H9 (cell line): ENCODE results near the gene WSCD2. TPM values are rescaled to one million over a fixed set of nuclear protein-coding genes. Genes with fewer than 3 reads are reported as not detected.

Source experiments
- DNase-seq: peaks from one replicate; pipeline ENCODE4 v3.0.0-alpha.2; 2017
- H2AFZ ChIP-seq: one replicate; pipeline ENCODE4 v1.6.1; 2013; ENCODE audit warnings: mild to moderate bottlenecking, low read length, control low read depth, moderate library complexity
- H2AK5ac ChIP-seq: 2 replicates; pipeline ENCODE4 v1.6.1; 2013; ENCODE audit warnings: low read length, control low read depth, mixed read lengths; ENCODE audit not compliant: insufficient read length
- H2BK120ac ChIP-seq: one replicate; pipeline ENCODE4 v1.6.1; 2013; ENCODE audit warnings: low read depth, mild to moderate bottlenecking, low read length, control low read depth, inconsistent platforms; ENCODE audit not compliant: poor library complexity, severe bottlenecking
- H2BK12ac ChIP-seq: 2 replicates; pipeline ENCODE4 v1.6.1; 2013; ENCODE audit warnings: low read length, control low read depth, mixed read lengths, low read depth; ENCODE audit not compliant: insufficient read length
- H2BK15ac ChIP-seq: 2 replicates; pipeline ENCODE4 v1.6.1; 2013; ENCODE audit warnings: low read depth, low read length, control low read depth
- H2BK20ac ChIP-seq: one replicate; pipeline ENCODE4 v1.6.1; 2013; ENCODE audit warnings: low read depth, mild to moderate bottlenecking, low read length, control low read depth, inconsistent platforms; ENCODE audit not compliant: poor library complexity, severe bottlenecking
- H2BK5ac ChIP-seq: 2 replicates; pipeline ENCODE4 v1.6.1; 2013; ENCODE audit warnings: low read length, control low read depth, mixed read lengths; ENCODE audit not compliant: insufficient read length
- H3K14ac ChIP-seq: 2 replicates; pipeline ENCODE4 v1.6.1; 2013; ENCODE audit warnings: low read length, control low read depth; ENCODE audit not compliant: insufficient read depth
- H3K18ac ChIP-seq: 2 replicates; pipeline ENCODE4 v1.6.1; 2013; ENCODE audit warnings: low read depth, mild to moderate bottlenecking, mixed read lengths, low read length, control low read depth; ENCODE audit not compliant: insufficient read length
- H3K23ac ChIP-seq: 2 replicates; pipeline ENCODE4 v1.6.1; 2013; ENCODE audit warnings: low read length, control low read depth, mixed read lengths, low read depth; ENCODE audit not compliant: insufficient read length
- H3K23me2 ChIP-seq: 2 replicates; pipeline ENCODE4 v1.6.1; 2013; ENCODE audit warnings: low read depth, mild to moderate bottlenecking, mixed read lengths, low read length, control low read depth; ENCODE audit not compliant: insufficient read length, poor library complexity, severe bottlenecking
- H3K27ac ChIP-seq: 2 replicates; pipeline ENCODE4 v1.5.1; 2013; ENCODE audit warnings: low read length, control low read depth, mixed read lengths, low read depth; ENCODE audit not compliant: insufficient read length
- H3K27me3 ChIP-seq: 2 replicates; pipeline ENCODE4 v1.6.1; 2013; ENCODE audit warnings: low read length, control low read depth, inconsistent platforms; ENCODE audit not compliant: insufficient read depth
- H3K4ac ChIP-seq: 2 replicates; pipeline ENCODE4 v1.6.1; 2013; ENCODE audit warnings: low read depth, mild to moderate bottlenecking, control low read depth, inconsistent platforms, low read length, moderate library complexity
- H3K4me1 ChIP-seq: 2 replicates; pipeline ENCODE4 v1.6.1; 2013; ENCODE audit warnings: low read length, control low read depth, inconsistent platforms; ENCODE audit not compliant: insufficient read depth
- H3K4me2 ChIP-seq: 2 replicates; pipeline ENCODE4 v1.6.1; 2013; ENCODE audit warnings: low read length, control low read depth, mixed read lengths; ENCODE audit not compliant: insufficient read length, insufficient read depth
- H3K56ac ChIP-seq: 2 replicates; pipeline ENCODE4 v1.6.1; 2013; ENCODE audit warnings: low read depth, mild to moderate bottlenecking, mixed read lengths, low read length, control low read depth; ENCODE audit not compliant: insufficient read length
- H3K79me1 ChIP-seq: 2 replicates; pipeline ENCODE4 v1.6.1; 2013; ENCODE audit warnings: low read depth, mild to moderate bottlenecking, moderate library complexity, low read length, control low read depth, inconsistent platforms; ENCODE audit not compliant: insufficient read depth, poor library complexity, severe bottlenecking
- H3K79me2 ChIP-seq: 2 replicates; pipeline ENCODE4 v1.6.1; 2013; ENCODE audit warnings: low read length, control low read depth, inconsistent platforms; ENCODE audit not compliant: insufficient read depth
- H3K9ac ChIP-seq: 2 replicates; pipeline ENCODE4 v1.6.1; 2013; ENCODE audit warnings: low read length, control low read depth, mixed read lengths; ENCODE audit not compliant: insufficient read length; ENCODE audit errors: extremely low read depth
- H3K9me3 ChIP-seq: one replicate; pipeline ENCODE4 v1.6.1; 2013; ENCODE audit warnings: low read depth, low read length, inconsistent platforms; ENCODE audit not compliant: control insufficient read depth
- H3T11ph ChIP-seq: one replicate; pipeline ENCODE4 v1.6.1; 2013; ENCODE audit warnings: mild to moderate bottlenecking, low read length, control low read depth, inconsistent platforms
- H4K20me1 ChIP-seq: one replicate; pipeline ENCODE4 v1.6.1; 2013; ENCODE audit not compliant: control insufficient read depth, insufficient read length, insufficient read depth
- H4K5ac ChIP-seq: 2 replicates; pipeline ENCODE4 v1.6.1; 2013; ENCODE audit warnings: low read depth, mild to moderate bottlenecking, mixed read lengths, low read length, control low read depth; ENCODE audit not compliant: insufficient read length
- H4K8ac ChIP-seq: replicated peaks from 2 replicates; pipeline ENCODE4 v1.6.1; 2013; ENCODE audit warnings: low read length, control low read depth, mixed read lengths, low read depth; ENCODE audit not compliant: insufficient read length
- H4K91ac ChIP-seq: 2 replicates; pipeline ENCODE4 v1.6.1; 2013; ENCODE audit warnings: low read depth, mild to moderate bottlenecking, moderate library complexity, mixed read lengths, low read length, control low read depth; ENCODE audit not compliant: insufficient read length
- H3K27ac Mint-ChIP-seq, 3 experiments: 2 replicates in 2 of 3; 3 replicates in 1 of 3; pipeline ENCODE4 v1.8.0; 2020 to 2021; ENCODE audit warnings: mixed read lengths in 3 of 3, mild to moderate bottlenecking in 1 of 3, moderate library complexity in 1 of 3
- H3K27me3 Mint-ChIP-seq: 2 replicates; pipeline ENCODE4 v1.8.0; 2021; ENCODE audit warnings: low read depth, mild to moderate bottlenecking, moderate library complexity, mixed read lengths
- H3K36me3 Mint-ChIP-seq, 3 experiments: 2 replicates in 2 of 3; 3 replicates in 1 of 3; pipeline ENCODE4 v1.8.0; 2020 to 2021; ENCODE audit warnings: low read depth in 3 of 3, mixed read lengths in 3 of 3; ENCODE audit not compliant: insufficient read depth in 1 of 3
- H3K4me1 Mint-ChIP-seq, 2 experiments: 2 replicates each; pipeline ENCODE4 v1.8.0; 2020; ENCODE audit warnings: mixed read lengths in 2 of 2
- H3K4me3 Mint-ChIP-seq, 2 experiments: 2 replicates in 1 of 2; 3 replicates in 1 of 2; pipeline ENCODE4 v1.8.0; 2020 to 2021; ENCODE audit warnings: mild to moderate bottlenecking in 2 of 2, mixed read lengths in 2 of 2, moderate library complexity in 1 of 2
- H3K9me3 Mint-ChIP-seq, 2 experiments: 2 replicates in 1 of 2; 3 replicates in 1 of 2; pipeline ENCODE4 v1.8.0; 2020; ENCODE audit warnings: mild to moderate bottlenecking in 2 of 2, mixed read lengths in 2 of 2, moderate library complexity in 1 of 2
- WGBS: extraction: QIAGEN DNeasy Blood & Tissue Kit; methylation state at CpG from one replicate; pipeline ENCODE4 v1.1.7; 2013; ENCODE audit warnings: missing lambda C conversion rate, low lambda C conversion rate, mixed read lengths; ENCODE audit not compliant: insufficient read length; ENCODE audit errors: extremely low coverage; 5-methylcytosine and 5-hydroxymethylcytosine counted together
- total RNA-seq: library from RNA; stranded (reverse); gene quantifications from 2 replicates; pipeline ENCODE4 v1.2.1, GENCODE V29; 2021
- TF ChIP-seq, protein P1 (sequence below): fragments of 200-600 bp; sonication (generic); conservative IDR thresholded peaks from 3 replicates; pipeline ENCODE4 v1.8.0; 2021; ENCODE audit warnings: antibody characterized with exemption, mild to moderate bottlenecking

The WSCD2 gene
- total RNA-seq, 1 experiment from 2014 or later = 0.92 TPM

DNA sequence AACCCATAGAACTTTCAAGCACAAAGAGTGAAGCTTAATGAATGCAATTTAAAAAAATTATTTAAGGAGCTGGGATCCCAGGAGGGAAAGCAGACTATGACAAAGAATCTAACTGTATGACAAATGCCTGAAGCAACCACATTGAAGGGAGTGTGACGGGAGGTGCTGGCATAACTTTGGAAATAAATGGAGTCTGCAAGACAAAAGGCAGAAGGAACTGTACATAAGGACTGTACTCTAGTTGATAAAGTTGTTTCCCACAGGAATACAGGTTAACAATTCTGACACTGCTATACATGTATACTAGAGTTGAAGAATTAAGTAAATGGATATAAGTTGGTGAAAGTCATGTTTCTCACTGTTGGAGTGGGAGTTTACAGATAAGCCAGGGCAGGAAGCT lies 41.2 kb upstream of the WSCD2 start:
- no peak overlapping the region for H3K27ac Mint-ChIP-seq
- no peak overlapping the region for H2BK15ac ChIP-seq
- no peak overlapping the region for H3K23ac ChIP-seq
- H2AFZ ChIP-seq = no peak overlapping the region
- H3K79me2 ChIP-seq = no peaks in the 10 kb centered on the region
- H4K8ac ChIP-seq = no peak overlapping the region
- no peak overlapping the region for H2BK120ac ChIP-seq
- DNase-seq = no peak
- H4K5ac ChIP-seq = no peak overlapping the region
- TF ChIP-seq, protein P1, sequence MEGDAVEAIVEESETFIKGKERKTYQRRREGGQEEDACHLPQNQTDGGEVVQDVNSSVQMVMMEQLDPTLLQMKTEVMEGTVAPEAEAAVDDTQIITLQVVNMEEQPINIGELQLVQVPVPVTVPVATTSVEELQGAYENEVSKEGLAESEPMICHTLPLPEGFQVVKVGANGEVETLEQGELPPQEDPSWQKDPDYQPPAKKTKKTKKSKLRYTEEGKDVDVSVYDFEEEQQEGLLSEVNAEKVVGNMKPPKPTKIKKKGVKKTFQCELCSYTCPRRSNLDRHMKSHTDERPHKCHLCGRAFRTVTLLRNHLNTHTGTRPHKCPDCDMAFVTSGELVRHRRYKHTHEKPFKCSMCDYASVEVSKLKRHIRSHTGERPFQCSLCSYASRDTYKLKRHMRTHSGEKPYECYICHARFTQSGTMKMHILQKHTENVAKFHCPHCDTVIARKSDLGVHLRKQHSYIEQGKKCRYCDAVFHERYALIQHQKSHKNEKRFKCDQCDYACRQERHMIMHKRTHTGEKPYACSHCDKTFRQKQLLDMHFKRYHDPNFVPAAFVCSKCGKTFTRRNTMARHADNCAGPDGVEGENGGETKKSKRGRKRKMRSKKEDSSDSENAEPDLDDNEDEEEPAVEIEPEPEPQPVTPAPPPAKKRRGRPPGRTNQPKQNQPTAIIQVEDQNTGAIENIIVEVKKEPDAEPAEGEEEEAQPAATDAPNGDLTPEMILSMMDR = no peak
- peaks cover 12 to 20% of the 10 kb centered on the region in 2 experiments for H3K9me3 Mint-ChIP-seq
- peaks cover 9% of the 10 kb centered on the region for H3K27me3 Mint-ChIP-seq
- no peak overlapping the region for H4K91ac ChIP-seq
- no peak overlapping the region for H3K4me2 ChIP-seq
- H3K4me3 Mint-ChIP-seq = no peak overlapping the region
- no peak overlapping the region for H3K14ac ChIP-seq
- peaks cover 0 to 11% (median 0%) of the 10 kb centered on the region in 3 experiments; a peak in 3 of 7 replicates for H3K36me3 Mint-ChIP-seq
- H3K27me3 ChIP-seq = no peaks in the 10 kb centered on the region
- no peak overlapping the region for H3K9ac ChIP-seq
- H4K20me1 ChIP-seq = no peaks in the 10 kb centered on the region
- H3K9me3 ChIP-seq = peaks cover 8% of the 10 kb centered on the region
- no peak overlapping the region for H2BK5ac ChIP-seq
- no peak overlapping the region for H3K18ac ChIP-seq
- H3K4ac ChIP-seq = no peak overlapping the region
- H3K4me1 ChIP-seq = peaks cover 2% of the 10 kb centered on the region; the same call in 1 of the 2 replicates
- no peak overlapping the region for H2BK12ac ChIP-seq
- H3K4me1 Mint-ChIP-seq = peaks cover 12 to 18% of the 10 kb centered on the region in 2 experiments
- no CpG with 5 or more reads among the region's 1 CpG for WGBS
- no peak overlapping the region for H3K56ac ChIP-seq
- no peak overlapping the region for H3T11ph ChIP-seq
- no peaks in the 10 kb centered on the region for H3K23me2 ChIP-seq
- H3K79me1 ChIP-seq = no peaks in the 10 kb centered on the region
- no peak overlapping the region for H2BK20ac ChIP-seq
- H2AK5ac ChIP-seq = no peak overlapping the region
- no peak overlapping the region for H3K27ac ChIP-seq
